RWPE1 (cell line): ENCODE results near the gene SH3BP4.

Source experiments
- CTCF ChIA-PET: fragments of 350-600 bp; sonication (Branson Sonifier 250); formaldehyde crosslinking; extraction: SDS; loops from one replicate; lab custom pipeline; 2021; lab: Yijun Ruan, JAX
- POLR2A ChIA-PET: fragments of 400-600 bp; formaldehyde crosslinking; extraction: SDS; loops from one replicate; lab custom pipeline; 2020; ENCODE audit warnings: antibody characterized with exemption; ENCODE audit not compliant: low non-redundant PET; lab: Yijun Ruan, JAX
- DNase-seq: peaks from one replicate; pipeline ENCODE4 v3.0.0; 2012; ENCODE audit warnings: low spot score
- H3K27ac ChIP-seq: fragments of 450-650 bp; 2 replicates; pipeline ENCODE4 v1.5.1; 2017
- CTCF ChIP-seq: fragments of 450-650 bp; conservative IDR thresholded peaks from 2 replicates; pipeline ENCODE4 v1.5.1; 2017; ENCODE audit warnings: low read depth, mild to moderate bottlenecking

The SH3BP4 gene

GRCh38 chr2:234990300-234990699 is 38.5 kb downstream of the SH3BP4 start:
- TF ChIP-seq CTCF, result no peak
- DNase-seq, result no peak
- peak overlapping the region; percentile 22; the same call in 1 of the 2 replicates for H3K27ac ChIP-seq
- ChIA-PET POLR2A (no interaction called here), CTCF (no interaction called here)

GRCh38 chr2:234991290-234991689 is 39.5 kb downstream of the SH3BP4 start:
- no peak overlapping the region for H3K27ac ChIP-seq
- TF ChIP-seq CTCF, result no peak
- CTCF ChIA-PET, result no interaction called here
- POLR2A ChIA-PET, result no interaction called here
- DNase-seq, result no peak

GRCh38 chr2:234991793-234992192 is 40.0 kb downstream of the SH3BP4 start:
- ChIA-PET CTCF (no interaction called here), POLR2A (no interaction called here)
- DNase-seq, result no peak
- TF ChIP-seq CTCF, result no peak
- H3K27ac ChIP-seq, result no peak overlapping the region

- TF ChIP-seq CTCF, result no peak
- ChIA-PET CTCF (no interaction called here), POLR2A (no interaction called here)
- DNase-seq, result no peak
- no peak overlapping the region for H3K27ac ChIP-seq
Observed at GRCh38 chr2:234992196-234992595, 40.4 kb downstream of the SH3BP4 start.

- TF ChIP-seq CTCF, result no peak
- POLR2A ChIA-PET, result no interaction called here
- CTCF ChIA-PET, result no interaction called here
- H3K27ac ChIP-seq, result no peak overlapping the region
- DNase-seq, result no peak
Observed at GRCh38 chr2:234992624-234993349, 41.0 kb downstream of the SH3BP4 start.

GRCh38 chr2:234993541-234993981 is 41.7 kb downstream of the SH3BP4 start:
- no peak for TF ChIP-seq CTCF
- ChIA-PET POLR2A (no interaction called here), CTCF (no interaction called here)
- DNase-seq, result no peak
- H3K27ac ChIP-seq, result no peak overlapping the region
